H9 (cell line): ENCODE data around the gene SPEN. TPM values are rescaled to one million over a fixed set of nuclear protein-coding genes. Genes with fewer than 3 reads are reported as not detected.
A peak's percentile ranks its signal among the peaks of the same experiment; 100 is the strongest.

Source experiments
- DNase-seq: peaks from one replicate; pipeline ENCODE4 v3.0.0-alpha.2; 2017
- H2AFZ ChIP-seq: one replicate; pipeline ENCODE4 v1.6.1; 2013; ENCODE audit warnings: mild to moderate bottlenecking, low read length, control low read depth, moderate library complexity
- H2AK5ac ChIP-seq: 2 replicates; pipeline ENCODE4 v1.6.1; 2013; ENCODE audit warnings: low read length, control low read depth, mixed read lengths; ENCODE audit not compliant: insufficient read length
- H2BK120ac ChIP-seq: one replicate; pipeline ENCODE4 v1.6.1; 2013; ENCODE audit warnings: low read depth, mild to moderate bottlenecking, low read length, control low read depth, inconsistent platforms; ENCODE audit not compliant: poor library complexity, severe bottlenecking
- H2BK12ac ChIP-seq: 2 replicates; pipeline ENCODE4 v1.6.1; 2013; ENCODE audit warnings: low read length, control low read depth, mixed read lengths, low read depth; ENCODE audit not compliant: insufficient read length
- H2BK15ac ChIP-seq: 2 replicates; pipeline ENCODE4 v1.6.1; 2013; ENCODE audit warnings: low read depth, low read length, control low read depth
- H2BK20ac ChIP-seq: one replicate; pipeline ENCODE4 v1.6.1; 2013; ENCODE audit warnings: low read depth, mild to moderate bottlenecking, low read length, control low read depth, inconsistent platforms; ENCODE audit not compliant: poor library complexity, severe bottlenecking
- H2BK5ac ChIP-seq: 2 replicates; pipeline ENCODE4 v1.6.1; 2013; ENCODE audit warnings: low read length, control low read depth, mixed read lengths; ENCODE audit not compliant: insufficient read length
- H3K14ac ChIP-seq: 2 replicates; pipeline ENCODE4 v1.6.1; 2013; ENCODE audit warnings: low read length, control low read depth; ENCODE audit not compliant: insufficient read depth
- H3K18ac ChIP-seq: 2 replicates; pipeline ENCODE4 v1.6.1; 2013; ENCODE audit warnings: low read depth, mild to moderate bottlenecking, mixed read lengths, low read length, control low read depth; ENCODE audit not compliant: insufficient read length
- H3K23ac ChIP-seq: 2 replicates; pipeline ENCODE4 v1.6.1; 2013; ENCODE audit warnings: low read length, control low read depth, mixed read lengths, low read depth; ENCODE audit not compliant: insufficient read length
- H3K23me2 ChIP-seq: 2 replicates; pipeline ENCODE4 v1.6.1; 2013; ENCODE audit warnings: low read depth, mild to moderate bottlenecking, mixed read lengths, low read length, control low read depth; ENCODE audit not compliant: insufficient read length, poor library complexity, severe bottlenecking
- H3K27ac ChIP-seq: 2 replicates; pipeline ENCODE4 v1.5.1; 2013; ENCODE audit warnings: low read length, control low read depth, mixed read lengths, low read depth; ENCODE audit not compliant: insufficient read length
- H3K27me3 ChIP-seq: 2 replicates; pipeline ENCODE4 v1.6.1; 2013; ENCODE audit warnings: low read length, control low read depth, inconsistent platforms; ENCODE audit not compliant: insufficient read depth
- H3K4ac ChIP-seq: 2 replicates; pipeline ENCODE4 v1.6.1; 2013; ENCODE audit warnings: low read depth, mild to moderate bottlenecking, control low read depth, inconsistent platforms, low read length, moderate library complexity
- H3K4me1 ChIP-seq: 2 replicates; pipeline ENCODE4 v1.6.1; 2013; ENCODE audit warnings: low read length, control low read depth, inconsistent platforms; ENCODE audit not compliant: insufficient read depth
- H3K4me2 ChIP-seq: 2 replicates; pipeline ENCODE4 v1.6.1; 2013; ENCODE audit warnings: low read length, control low read depth, mixed read lengths; ENCODE audit not compliant: insufficient read length, insufficient read depth
- H3K56ac ChIP-seq: 2 replicates; pipeline ENCODE4 v1.6.1; 2013; ENCODE audit warnings: low read depth, mild to moderate bottlenecking, mixed read lengths, low read length, control low read depth; ENCODE audit not compliant: insufficient read length
- H3K79me1 ChIP-seq: 2 replicates; pipeline ENCODE4 v1.6.1; 2013; ENCODE audit warnings: low read depth, mild to moderate bottlenecking, moderate library complexity, low read length, control low read depth, inconsistent platforms; ENCODE audit not compliant: insufficient read depth, poor library complexity, severe bottlenecking
- H3K79me2 ChIP-seq: 2 replicates; pipeline ENCODE4 v1.6.1; 2013; ENCODE audit warnings: low read length, control low read depth, inconsistent platforms; ENCODE audit not compliant: insufficient read depth
- H3K9ac ChIP-seq: 2 replicates; pipeline ENCODE4 v1.6.1; 2013; ENCODE audit warnings: low read length, control low read depth, mixed read lengths; ENCODE audit not compliant: insufficient read length; ENCODE audit errors: extremely low read depth
- H3K9me3 ChIP-seq: one replicate; pipeline ENCODE4 v1.6.1; 2013; ENCODE audit warnings: low read depth, low read length, inconsistent platforms; ENCODE audit not compliant: control insufficient read depth
- H3T11ph ChIP-seq: one replicate; pipeline ENCODE4 v1.6.1; 2013; ENCODE audit warnings: mild to moderate bottlenecking, low read length, control low read depth, inconsistent platforms
- H4K20me1 ChIP-seq: one replicate; pipeline ENCODE4 v1.6.1; 2013; ENCODE audit not compliant: control insufficient read depth, insufficient read length, insufficient read depth
- H4K5ac ChIP-seq: 2 replicates; pipeline ENCODE4 v1.6.1; 2013; ENCODE audit warnings: low read depth, mild to moderate bottlenecking, mixed read lengths, low read length, control low read depth; ENCODE audit not compliant: insufficient read length
- H4K8ac ChIP-seq: replicated peaks from 2 replicates; pipeline ENCODE4 v1.6.1; 2013; ENCODE audit warnings: low read length, control low read depth, mixed read lengths, low read depth; ENCODE audit not compliant: insufficient read length
- H4K91ac ChIP-seq: 2 replicates; pipeline ENCODE4 v1.6.1; 2013; ENCODE audit warnings: low read depth, mild to moderate bottlenecking, moderate library complexity, mixed read lengths, low read length, control low read depth; ENCODE audit not compliant: insufficient read length
- H3K27ac Mint-ChIP-seq, 3 experiments: 2 replicates in 2 of 3; 3 replicates in 1 of 3; pipeline ENCODE4 v1.8.0; 2020 to 2021; ENCODE audit warnings: mixed read lengths in 3 of 3, mild to moderate bottlenecking in 1 of 3, moderate library complexity in 1 of 3
- H3K27me3 Mint-ChIP-seq: 2 replicates; pipeline ENCODE4 v1.8.0; 2021; ENCODE audit warnings: low read depth, mild to moderate bottlenecking, moderate library complexity, mixed read lengths
- H3K36me3 Mint-ChIP-seq, 3 experiments: 2 replicates in 2 of 3; 3 replicates in 1 of 3; pipeline ENCODE4 v1.8.0; 2020 to 2021; ENCODE audit warnings: low read depth in 3 of 3, mixed read lengths in 3 of 3; ENCODE audit not compliant: insufficient read depth in 1 of 3
- H3K4me1 Mint-ChIP-seq, 2 experiments: 2 replicates each; pipeline ENCODE4 v1.8.0; 2020; ENCODE audit warnings: mixed read lengths in 2 of 2
- H3K4me3 Mint-ChIP-seq, 2 experiments: 2 replicates in 1 of 2; 3 replicates in 1 of 2; pipeline ENCODE4 v1.8.0; 2020 to 2021; ENCODE audit warnings: mild to moderate bottlenecking in 2 of 2, mixed read lengths in 2 of 2, moderate library complexity in 1 of 2
- H3K9me3 Mint-ChIP-seq, 2 experiments: 2 replicates in 1 of 2; 3 replicates in 1 of 2; pipeline ENCODE4 v1.8.0; 2020; ENCODE audit warnings: mild to moderate bottlenecking in 2 of 2, mixed read lengths in 2 of 2, moderate library complexity in 1 of 2
- WGBS: extraction: QIAGEN DNeasy Blood & Tissue Kit; methylation state at CpG from one replicate; pipeline ENCODE4 v1.1.7; 2013; ENCODE audit warnings: missing lambda C conversion rate, low lambda C conversion rate, mixed read lengths; ENCODE audit not compliant: insufficient read length; ENCODE audit errors: extremely low coverage; 5-methylcytosine and 5-hydroxymethylcytosine counted together
- total RNA-seq: library from RNA; stranded (reverse); gene quantifications from 2 replicates; pipeline ENCODE4 v1.2.1, GENCODE V29; 2021
- TF ChIP-seq, protein P1 (sequence below): fragments of 200-600 bp; sonication (generic); conservative IDR thresholded peaks from 3 replicates; pipeline ENCODE4 v1.8.0; 2021; ENCODE audit warnings: antibody characterized with exemption, mild to moderate bottlenecking

The SPEN gene
- total RNA-seq, 1 experiment from 2014 or later, result 59.6 TPM

DNA sequence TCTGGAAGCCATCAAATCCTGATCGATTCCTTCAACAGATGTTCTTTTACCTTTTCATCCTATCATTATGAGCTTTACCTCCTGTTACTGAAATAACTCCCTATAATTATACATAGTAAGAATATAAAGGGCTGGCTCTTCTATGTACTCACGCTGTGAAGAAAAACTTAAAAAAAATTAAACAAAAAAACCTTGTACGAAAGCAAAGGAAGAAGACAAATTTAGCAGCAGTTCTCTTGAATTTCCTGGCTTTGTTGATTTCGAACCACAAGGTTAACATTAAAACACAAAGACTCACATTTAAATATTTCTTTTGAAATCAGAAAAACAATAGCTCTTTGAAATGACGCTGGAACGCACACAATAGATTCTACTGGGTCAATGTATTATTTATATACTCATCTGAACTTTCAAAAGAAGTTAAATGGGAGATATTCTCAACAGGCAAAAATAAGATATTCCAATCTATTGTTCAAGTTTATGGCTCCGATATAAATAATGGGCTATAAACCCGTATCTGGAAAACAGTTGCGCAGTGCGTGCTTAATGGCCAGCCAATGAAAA, 13.6 kb upstream of the SPEN start:
- peaks cover 40 to 45% of the 10 kb centered on the region in 2 experiments for H3K4me1 Mint-ChIP-seq
- H3T11ph ChIP-seq, result no peak overlapping the region
- H3K27ac ChIP-seq, result peak overlapping the region; percentile 99
- H4K5ac ChIP-seq, result no peak overlapping the region
- no peaks in the 10 kb centered on the region for H4K20me1 ChIP-seq
- no peak overlapping the region for H2BK12ac ChIP-seq
- H3K9ac ChIP-seq, result peak overlapping the region; percentile 100
- TF ChIP-seq, protein P1, sequence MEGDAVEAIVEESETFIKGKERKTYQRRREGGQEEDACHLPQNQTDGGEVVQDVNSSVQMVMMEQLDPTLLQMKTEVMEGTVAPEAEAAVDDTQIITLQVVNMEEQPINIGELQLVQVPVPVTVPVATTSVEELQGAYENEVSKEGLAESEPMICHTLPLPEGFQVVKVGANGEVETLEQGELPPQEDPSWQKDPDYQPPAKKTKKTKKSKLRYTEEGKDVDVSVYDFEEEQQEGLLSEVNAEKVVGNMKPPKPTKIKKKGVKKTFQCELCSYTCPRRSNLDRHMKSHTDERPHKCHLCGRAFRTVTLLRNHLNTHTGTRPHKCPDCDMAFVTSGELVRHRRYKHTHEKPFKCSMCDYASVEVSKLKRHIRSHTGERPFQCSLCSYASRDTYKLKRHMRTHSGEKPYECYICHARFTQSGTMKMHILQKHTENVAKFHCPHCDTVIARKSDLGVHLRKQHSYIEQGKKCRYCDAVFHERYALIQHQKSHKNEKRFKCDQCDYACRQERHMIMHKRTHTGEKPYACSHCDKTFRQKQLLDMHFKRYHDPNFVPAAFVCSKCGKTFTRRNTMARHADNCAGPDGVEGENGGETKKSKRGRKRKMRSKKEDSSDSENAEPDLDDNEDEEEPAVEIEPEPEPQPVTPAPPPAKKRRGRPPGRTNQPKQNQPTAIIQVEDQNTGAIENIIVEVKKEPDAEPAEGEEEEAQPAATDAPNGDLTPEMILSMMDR, result no peak
- peak overlapping the region; percentile 78 to 92 for H3K4me3 Mint-ChIP-seq
- WGBS, result no CpG with 5 or more reads among the region's 10 CpGs
- H2BK120ac ChIP-seq, result no peak overlapping the region
- peak overlapping the region; percentile 70 for H3K4me2 ChIP-seq
- H2AK5ac ChIP-seq, result no peak overlapping the region
- no peaks in the 10 kb centered on the region for H3K27me3 Mint-ChIP-seq
- H3K23me2 ChIP-seq, result peaks cover 14% of the 10 kb centered on the region
- no peak for DNase-seq
- no peaks in the 10 kb centered on the region for H3K9me3 ChIP-seq
- H3K4ac ChIP-seq, result no peak overlapping the region
- H3K27ac Mint-ChIP-seq, result peak overlapping the region; percentile 99 to 100 (median 100)
- peaks cover 3% of the 10 kb centered on the region; the same call in 1 of the 2 replicates for H3K4me1 ChIP-seq
- no peak overlapping the region for H2AFZ ChIP-seq
- H3K79me1 ChIP-seq, result no peaks in the 10 kb centered on the region
- peak overlapping the region; percentile 99 for H4K8ac ChIP-seq
- H3K18ac ChIP-seq, result no peak overlapping the region
- H3K14ac ChIP-seq, result no peak overlapping the region
- H2BK5ac ChIP-seq, result peak overlapping the region; percentile 98
- H3K56ac ChIP-seq, result no peak overlapping the region
- H3K27me3 ChIP-seq, result no peaks in the 10 kb centered on the region
- no peak overlapping the region for H2BK15ac ChIP-seq
- H4K91ac ChIP-seq, result no peak overlapping the region
- H3K36me3 Mint-ChIP-seq, result peaks cover 7 to 11% (median 7%) of the 10 kb centered on the region in 3 experiments; a peak in 6 of 7 replicates
- H2BK20ac ChIP-seq, result no peak overlapping the region
- H3K9me3 Mint-ChIP-seq, result no peaks in the 10 kb centered on the region; a peak in 1 of 5 replicates
- H3K79me2 ChIP-seq, result no peaks in the 10 kb centered on the region
- no peak overlapping the region for H3K23ac ChIP-seq
